Activated gamma-delta T cell treated with anti-CD3 and anti-CD28 coated beads, Interleukin-2, amount 50 U/mL, for 16 hours (primary cell): ENCODE results near the gene CD163L1.

Experiments
- DNase-seq: peaks from one replicate; pipeline ENCODE4 v3.0.0-alpha.2; 2020; ENCODE audit warnings: low read depth

CD163L1 gene

GRCh38 chr12:7324176-7324575 lies 119.8 kb downstream of the CD163L1 start:
- DNase-seq, result no peak

- no peak for DNase-seq
Observed at GRCh38 chr12:7322599-7322998, 121.4 kb downstream of the CD163L1 start.

GRCh38 chr12:7321624-7322023 lies 122.3 kb downstream of the CD163L1 start:
- DNase-seq, result no peak

DNA sequence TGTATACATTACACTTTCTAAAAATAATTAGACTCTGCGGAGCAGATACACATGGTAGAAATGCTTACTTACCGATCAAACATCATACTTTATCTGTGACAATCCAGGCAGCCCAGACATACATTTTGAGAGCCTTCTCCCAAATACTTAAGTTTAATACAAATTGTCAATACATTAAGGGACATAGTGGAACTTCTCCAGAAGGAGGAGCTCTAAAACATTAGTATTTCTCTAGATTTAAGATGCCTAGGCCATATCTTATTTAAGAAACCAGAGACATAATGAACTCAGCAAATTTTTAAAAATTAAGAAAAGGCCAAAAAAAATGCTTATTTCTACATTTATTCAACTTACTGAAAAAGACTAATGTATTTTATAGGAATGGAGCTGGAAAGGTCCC lies 124.0 kb downstream of the CD163L1 start:
- no peak for DNase-seq

GRCh38 chr12:7310070-7310469 lies 133.9 kb downstream of the CD163L1 start:
- no peak for DNase-seq
